WERI-Rb-1 (cell line): ENCODE results near the gene IZUMO1.

Experiments used
- DNase-seq: peaks from one replicate; pipeline ENCODE4 v3.0.0-alpha.2; 2020
- H3K27ac ChIP-seq: fragments of 250-450 bp; sonication (Bioruptor Pico); 2 replicates; pipeline ENCODE4 v1.5.1; 2020; ENCODE audit warnings: mild to moderate bottlenecking, moderate library complexity
- H3K27me3 ChIP-seq: fragments of 250-450 bp; sonication (Bioruptor Pico); 2 replicates; pipeline ENCODE4 v1.5.1; 2021; ENCODE audit warnings: mild to moderate bottlenecking, low read depth, moderate library complexity; ENCODE audit not compliant: insufficient read depth, severe bottlenecking
- H3K36me3 ChIP-seq: fragments of 250-450 bp; sonication (Bioruptor Pico); 2 replicates; pipeline ENCODE4 v1.5.1; 2020; ENCODE audit warnings: mild to moderate bottlenecking, moderate library complexity
- H3K4me3 ChIP-seq: 2 replicates; pipeline ENCODE4 v1.5.1; 2011; ENCODE audit warnings: low read depth, mild to moderate bottlenecking, control low read depth, low read length
- H3K9me3 ChIP-seq: fragments of 250-450 bp; sonication (Bioruptor Pico); 2 replicates; pipeline ENCODE4 v1.5.1; 2021; ENCODE audit warnings: mild to moderate bottlenecking, moderate library complexity; ENCODE audit not compliant: severe bottlenecking
- TF ChIP-seq, protein P1 (sequence below): IDR thresholded peaks from 2 replicates; pipeline ENCODE4 v1.5.1; 2011; ENCODE audit warnings: low read depth, mild to moderate bottlenecking, control low read depth, inconsistent platforms, low read length

Gene IZUMO1

DNA sequence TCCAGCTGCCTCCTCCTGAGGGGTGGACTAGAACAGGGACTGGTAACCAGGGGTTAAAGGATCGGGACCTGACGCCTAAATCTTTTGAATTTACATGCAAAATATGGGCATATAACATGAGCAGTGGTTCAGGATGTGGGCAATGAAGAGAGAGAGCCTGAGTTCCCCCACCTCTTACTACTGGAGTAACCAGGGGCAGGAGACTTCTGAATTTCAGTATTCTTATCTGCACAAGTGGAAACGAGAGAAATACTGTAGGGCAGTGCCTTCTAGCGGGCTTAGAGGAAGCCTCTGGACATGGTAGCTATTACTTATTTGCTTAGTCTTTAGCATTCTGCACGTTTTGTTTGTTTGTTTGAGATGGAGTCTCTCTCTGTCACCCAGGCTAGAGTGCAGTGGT, 37.8 kb upstream of the IZUMO1 start:
- no peaks in the 10 kb centered on the region for H3K27me3 ChIP-seq
- DNase-seq = no peak
- H3K4me3 ChIP-seq = no peak overlapping the region
- H3K27ac ChIP-seq = no peak overlapping the region
- TF ChIP-seq, protein P1, sequence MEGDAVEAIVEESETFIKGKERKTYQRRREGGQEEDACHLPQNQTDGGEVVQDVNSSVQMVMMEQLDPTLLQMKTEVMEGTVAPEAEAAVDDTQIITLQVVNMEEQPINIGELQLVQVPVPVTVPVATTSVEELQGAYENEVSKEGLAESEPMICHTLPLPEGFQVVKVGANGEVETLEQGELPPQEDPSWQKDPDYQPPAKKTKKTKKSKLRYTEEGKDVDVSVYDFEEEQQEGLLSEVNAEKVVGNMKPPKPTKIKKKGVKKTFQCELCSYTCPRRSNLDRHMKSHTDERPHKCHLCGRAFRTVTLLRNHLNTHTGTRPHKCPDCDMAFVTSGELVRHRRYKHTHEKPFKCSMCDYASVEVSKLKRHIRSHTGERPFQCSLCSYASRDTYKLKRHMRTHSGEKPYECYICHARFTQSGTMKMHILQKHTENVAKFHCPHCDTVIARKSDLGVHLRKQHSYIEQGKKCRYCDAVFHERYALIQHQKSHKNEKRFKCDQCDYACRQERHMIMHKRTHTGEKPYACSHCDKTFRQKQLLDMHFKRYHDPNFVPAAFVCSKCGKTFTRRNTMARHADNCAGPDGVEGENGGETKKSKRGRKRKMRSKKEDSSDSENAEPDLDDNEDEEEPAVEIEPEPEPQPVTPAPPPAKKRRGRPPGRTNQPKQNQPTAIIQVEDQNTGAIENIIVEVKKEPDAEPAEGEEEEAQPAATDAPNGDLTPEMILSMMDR = no peak
- H3K9me3 ChIP-seq = no peaks in the 10 kb centered on the region
- H3K36me3 ChIP-seq = no peaks in the 10 kb centered on the region

DNA sequence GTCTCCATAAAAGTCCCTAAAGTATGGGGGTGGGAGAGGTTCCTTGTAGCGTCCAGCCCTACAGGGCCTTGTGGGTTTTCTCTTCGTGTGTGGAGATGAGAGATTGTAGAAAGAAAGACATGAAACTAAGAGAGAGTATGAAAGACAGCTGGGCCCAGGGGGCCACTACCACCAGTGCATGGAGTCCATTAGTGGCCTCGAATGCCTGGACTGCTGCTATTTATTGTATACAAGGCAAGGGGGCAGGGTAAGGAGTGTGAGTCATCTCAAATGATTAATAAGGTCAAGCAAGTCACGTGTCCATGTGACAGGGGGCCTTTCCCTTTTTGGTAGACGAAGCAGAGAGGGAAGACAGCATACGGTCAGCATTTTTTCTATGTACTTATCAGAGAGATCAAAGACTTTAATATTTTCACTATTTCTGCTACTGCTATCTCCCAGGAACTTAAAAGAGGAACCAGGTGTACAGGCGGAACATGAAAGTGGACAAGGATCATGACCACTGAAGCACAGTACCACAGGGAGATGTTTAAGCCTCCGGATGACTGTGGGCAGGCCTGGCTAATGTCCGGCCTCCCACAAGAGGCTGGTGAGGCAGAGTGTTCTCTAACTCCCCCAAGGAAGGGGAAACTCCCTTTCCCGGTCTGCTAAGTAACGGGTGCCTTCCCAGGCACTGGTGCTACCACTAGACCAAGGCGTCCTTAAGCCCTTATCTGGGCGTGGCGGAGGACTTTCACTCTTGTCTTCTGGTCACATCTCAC, 34.1 kb upstream of the IZUMO1 start:
- Histone ChIP-seq H3K27ac (no peak overlapping the region), H3K4me3 (no peak overlapping the region), H3K27me3 (no peaks in the 10 kb centered on the region), H3K36me3 (no peaks in the 10 kb centered on the region), H3K9me3 (no peaks in the 10 kb centered on the region)
- TF ChIP-seq, protein P1 = no peak
- DNase-seq = no peak

DNA sequence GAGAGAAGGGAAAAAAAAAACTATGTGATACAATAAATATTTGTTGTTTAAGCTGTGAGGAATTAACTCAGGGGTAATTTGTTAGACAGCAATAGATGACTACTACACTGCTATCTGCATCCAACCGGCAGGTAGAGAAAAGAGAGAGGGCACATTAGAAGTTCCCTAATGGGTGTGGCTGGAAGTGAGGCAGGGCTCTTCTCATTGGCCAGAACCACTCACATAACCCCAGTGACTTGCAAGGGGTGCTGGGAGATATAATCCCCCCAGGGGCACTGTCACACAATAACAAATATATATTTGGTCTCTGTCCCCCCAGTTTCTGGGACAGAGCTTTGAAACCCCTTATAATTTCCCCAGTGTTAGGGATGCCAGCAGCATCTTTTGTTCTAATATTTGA, 32.9 kb upstream of the IZUMO1 start:
- no peaks in the 10 kb centered on the region for H3K9me3 ChIP-seq
- H3K27me3 ChIP-seq = no peaks in the 10 kb centered on the region
- H3K27ac ChIP-seq = no peak overlapping the region
- TF ChIP-seq, protein P1 = no peak
- no peak overlapping the region for H3K4me3 ChIP-seq
- no peak for DNase-seq
- H3K36me3 ChIP-seq = no peaks in the 10 kb centered on the region

DNA sequence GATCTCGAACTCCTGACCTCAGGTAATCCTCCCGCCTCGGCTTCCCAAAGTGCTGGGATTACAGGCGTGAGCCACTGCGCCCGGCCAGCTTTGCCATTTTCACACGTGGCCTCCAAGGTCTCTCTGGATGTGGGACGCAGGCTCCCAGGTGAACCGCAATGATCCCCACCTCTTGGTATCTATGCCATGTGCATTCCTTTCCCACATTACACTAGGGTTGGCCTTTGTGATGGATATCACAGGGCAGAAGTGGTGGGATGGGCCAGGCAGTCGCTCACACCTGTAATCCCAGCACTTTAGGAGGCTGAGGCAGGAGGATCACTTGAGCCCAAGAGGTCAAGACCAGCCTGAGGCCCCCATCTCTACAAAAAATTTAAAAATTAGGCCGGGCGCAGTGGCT, 31.0 kb upstream of the IZUMO1 start:
- TF ChIP-seq, protein P1 = no peak
- no peak overlapping the region for H3K27ac ChIP-seq
- H3K9me3 ChIP-seq = no peaks in the 10 kb centered on the region
- H3K36me3 ChIP-seq = no peaks in the 10 kb centered on the region
- no peaks in the 10 kb centered on the region for H3K27me3 ChIP-seq
- H3K4me3 ChIP-seq = no peak overlapping the region
- DNase-seq = no peak

DNA sequence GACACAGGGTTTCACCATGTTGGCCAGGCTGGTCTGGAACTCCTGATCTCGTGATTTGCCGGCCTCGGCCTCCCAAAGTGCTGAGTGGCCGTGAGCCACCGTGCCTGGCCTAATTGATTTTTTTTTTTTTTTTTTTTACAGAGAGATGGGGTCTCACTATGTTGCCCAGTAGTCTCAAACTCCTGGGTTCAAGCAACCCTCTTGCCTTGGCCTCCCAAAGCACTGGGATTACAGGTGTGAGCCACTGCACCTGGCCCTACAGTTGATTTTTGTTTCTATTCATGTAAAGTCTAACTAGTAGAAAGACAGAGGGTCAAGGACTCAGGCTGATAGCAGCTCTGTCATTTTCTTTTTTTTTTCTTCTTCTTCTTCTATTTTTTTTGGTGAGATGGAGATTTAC, 30.4 kb upstream of the IZUMO1 start:
- DNase-seq = no peak
- Histone ChIP-seq H3K9me3 (no peaks in the 10 kb centered on the region), H3K27ac (no peak overlapping the region), H3K4me3 (no peak overlapping the region), H3K27me3 (no peaks in the 10 kb centered on the region), H3K36me3 (no peaks in the 10 kb centered on the region)
- TF ChIP-seq, protein P1 = no peak

DNA sequence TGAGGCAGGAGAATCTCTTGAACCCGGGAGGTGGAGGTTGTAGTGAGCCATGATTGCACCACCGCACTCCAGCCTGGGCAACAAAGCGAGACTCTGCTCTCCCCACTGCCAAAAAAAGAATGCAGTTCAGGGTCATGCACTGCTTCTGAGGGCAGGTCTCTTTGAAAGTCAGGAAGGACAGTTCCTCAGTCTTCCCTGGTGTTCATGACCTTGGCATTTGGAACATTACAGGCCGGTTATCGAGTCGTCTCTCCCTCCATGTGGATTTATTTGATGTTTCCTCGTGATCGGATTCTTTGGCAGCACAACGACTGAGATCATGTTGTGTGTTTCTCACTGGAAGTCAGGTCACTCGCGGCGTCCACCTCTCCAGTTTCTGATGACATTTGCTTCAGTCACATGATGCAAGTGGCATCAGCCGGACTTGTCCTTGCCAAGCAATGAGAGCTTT, 25.8 kb upstream of the IZUMO1 start:
- no peaks in the 10 kb centered on the region for H3K9me3 ChIP-seq
- no peak overlapping the region for H3K4me3 ChIP-seq
- no peaks in the 10 kb centered on the region for H3K36me3 ChIP-seq
- H3K27me3 ChIP-seq = no peaks in the 10 kb centered on the region
- DNase-seq = no peak
- H3K27ac ChIP-seq = no peak overlapping the region
- TF ChIP-seq, protein P1 = no peak
